Cardiac muscle cell (in vitro differentiated cells and primary cell): ENCODE measurements around the gene PSME1. TPM values are rescaled to one million over a fixed set of nuclear protein-coding genes. Genes with fewer than 3 reads are reported as not detected.

Source experiments
- DNase-seq, 2 donors: peaks; one replicate each; pipeline versions ENCODE4 v3.0.0 to v3.0.0-alpha.2; 2010 to 2017; ENCODE audit warnings: low read depth in 1 of 2, low spot score in 1 of 2
- H3K27ac ChIP-seq: fragments of 200-600 bp; sonication (generic); 2 replicates; pipeline ENCODE4 v1.5.1; 2016
- H3K27me3 ChIP-seq: fragments of 200-600 bp; sonication (generic); 2 replicates; pipeline ENCODE4 v1.6.0; 2016; ENCODE audit warnings: control low read depth
- H3K36me3 ChIP-seq: fragments of 200-600 bp; sonication (generic); 2 replicates; pipeline ENCODE4 v1.5.1; 2016; ENCODE audit warnings: control low read depth
- H3K4me1 ChIP-seq: fragments of 200-600 bp; sonication (generic); 2 replicates; pipeline ENCODE4 v1.8.1; 2017; ENCODE audit warnings: low read depth, mild to moderate bottlenecking, mixed run types
- H3K4me3 ChIP-seq: fragments of 200-600 bp; sonication (generic); 2 replicates; pipeline ENCODE4 v1.5.1; 2016; ENCODE audit warnings: mild to moderate bottlenecking
- H3K9me3 ChIP-seq: fragments of 200-600 bp; sonication (generic); 2 replicates; pipeline ENCODE4 v1.5.1; 2017; ENCODE audit warnings: low read depth, mild to moderate bottlenecking, control low read depth
- CTCF ChIP-seq: IDR thresholded peaks from 2 replicates; pipeline ENCODE4 v1.5.1; 2012; ENCODE audit warnings: low read depth, mild to moderate bottlenecking, low read length
- polyA plus RNA-seq: library from polyadenylated mRNA; unstranded; fragments of >200 nt; fragmentation: Nextera tagmentation; extraction: Ambion mirVana; gene quantifications from 2 replicates; pipeline ENCODE4 v1.2.1, GENCODE V29; 2016
- total RNA-seq: library from RNA; depleted of rRNA; stranded (reverse); fragments of >200 nt; gene quantifications from 2 replicates; pipeline ENCODE4 v1.2.3, GENCODE V29; 2016

PSME1 gene
- total and polyA plus RNA-seq, 2 experiments from 2014 or later: 238 to 383 TPM

GRCh38 chr14:24131549-24131966, 4.4 kb upstream of the PSME1 start:
- peak overlapping the region; percentile 8 for H3K4me3 ChIP-seq
- no peak for TF ChIP-seq CTCF

GRCh38 chr14:24132061-24132685, 3.8 kb upstream of the PSME1 start:
- no peaks in the 10 kb centered on the region for H3K9me3 ChIP-seq
- H3K36me3 ChIP-seq: no peaks in the 10 kb centered on the region
- no peak for DNase-seq
- TF ChIP-seq CTCF: no peak
- no peaks in the 10 kb centered on the region for H3K27me3 ChIP-seq
- peak overlapping the region; percentile 96 for H3K27ac ChIP-seq
- peaks cover 40% of the 10 kb centered on the region for H3K4me1 ChIP-seq
- H3K4me3 ChIP-seq: peak overlapping the region; percentile 8

More at GRCh38 chr14:24131549-24131966, 4.4 kb upstream of the PSME1 start:
- Histone ChIP-seq H3K36me3 (no peaks in the 10 kb centered on the region), H3K27ac (peak overlapping the region; percentile 96), H3K27me3 (no peaks in the 10 kb centered on the region), H3K9me3 (no peaks in the 10 kb centered on the region), H3K4me1 (peaks cover 40% of the 10 kb centered on the region)
- peak in 1 of 2 donors; percentile 51 for DNase-seq

- Histone ChIP-seq H3K9me3 (no peaks in the 10 kb centered on the region), H3K27me3 (no peaks in the 10 kb centered on the region), H3K4me1 (peaks cover 40% of the 10 kb centered on the region), H3K4me3 (no peak overlapping the region), H3K36me3 (peaks cover 3% of the 10 kb centered on the region), H3K27ac (peak overlapping the region; percentile 96)
- TF ChIP-seq CTCF: no peak
- no peak for DNase-seq
These were observed 3.0 kb upstream of the PSME1 start for GRCh38 chr14:24132976-24133375.

GRCh38 chr14:24133735-24134134, 2.3 kb upstream of the PSME1 start:
- no peak for TF ChIP-seq CTCF

GRCh38 chr14:24135584-24135833, 485 bp upstream of the PSME1 start:
- Histone ChIP-seq H3K4me3 (peak overlapping the region; percentile 63), H3K36me3 (peaks cover 15% of the 10 kb centered on the region), H3K4me1 (peaks cover 36% of the 10 kb centered on the region), H3K27me3 (no peaks in the 10 kb centered on the region), H3K9me3 (no peaks in the 10 kb centered on the region), H3K27ac (peak overlapping the region; percentile 69)
- TF ChIP-seq CTCF: no peak
- no peak for DNase-seq

More at GRCh38 chr14:24133735-24134134, 2.3 kb upstream of the PSME1 start:
- H3K27me3 ChIP-seq: no peaks in the 10 kb centered on the region
- peaks cover 40% of the 10 kb centered on the region for H3K4me1 ChIP-seq
- H3K4me3 ChIP-seq: no peak overlapping the region
- no peak overlapping the region for H3K27ac ChIP-seq
- DNase-seq: no peak
- no peaks in the 10 kb centered on the region for H3K9me3 ChIP-seq
- H3K36me3 ChIP-seq: peaks cover 11% of the 10 kb centered on the region
